Gastroesophageal sphincter (tissue), 4 donors: Measurements from ENCODE around the gene AGPAT3. TPM values are rescaled to one million over a fixed set of nuclear protein-coding genes. Genes with fewer than 3 reads are reported as not detected.

Source experiments
- ATAC-seq: fragments of 150-250 bp; one replicate; pipeline ENCODE4 v1.9.1; 2016; ENCODE audit warnings: mild to moderate bottlenecking, moderate library complexity
- H3K27ac ChIP-seq, 4 donors: fragments of 200-600 bp; sonication (generic) in 3 of 4; 1 replicate in 3 of 4; 2 replicates in 1 of 4; pipeline ENCODE4 v1.5.1; 2016 to 2019
- H3K27me3 ChIP-seq: fragments of 200-600 bp; sonication (generic); one replicate; pipeline ENCODE4 v1.5.1; 2019
- H3K36me3 ChIP-seq, 2 donors: fragments of 200-600 bp; sonication (generic); one replicate each; pipeline ENCODE4 v1.5.1; 2019; ENCODE audit warnings: control low read depth in 1 of 2
- H3K4me1 ChIP-seq, 3 donors: fragments of 200-600 bp; sonication (generic); 1 replicate in 2 of 3; 2 replicates in 1 of 3; pipeline ENCODE4 v1.5.1; 2016 to 2019; ENCODE audit warnings: control low read depth in 2 of 3
- H3K4me3 ChIP-seq, 2 donors: fragments of 200-600 bp; sonication (generic); one replicate each; pipeline ENCODE4 v1.5.1; 2019; ENCODE audit warnings: mild to moderate bottlenecking in 1 of 2, moderate library complexity in 1 of 2
- H3K9me3 ChIP-seq, 3 donors: fragments of 200-600 bp; sonication (generic); one replicate each; pipeline ENCODE4 v1.5.1; 2017 to 2019; ENCODE audit warnings: control low read depth in 2 of 3
- CTCF ChIP-seq, 4 experiments: fragments of 200-600 bp in 2 of 4; fragments of 450-650 bp in 2 of 4; sonication (generic) in 1 of 4; IDR thresholded peaks; one replicate each; pipeline ENCODE4 v1.5.1; 2017 to 2019; ENCODE audit warnings: antibody characterized with exemption in 4 of 4, mild to moderate bottlenecking in 2 of 4, moderate library complexity in 2 of 4
- EP300 ChIP-seq: sonication (generic); formaldehyde crosslinking; IDR thresholded peaks from one replicate; pipeline ENCODE4 v1.6.1; 2017; ENCODE audit warnings: antibody characterized with exemption, mild to moderate bottlenecking
- POLR2A ChIP-seq, 2 donors: fragments of 450-650 bp; IDR thresholded peaks; one replicate each; pipeline ENCODE4 v1.6.1; 2017; ENCODE audit warnings: antibody characterized with exemption in 2 of 2, mild to moderate bottlenecking in 2 of 2, moderate library complexity in 1 of 2
- POLR2AphosphoS5 ChIP-seq: sonication (generic); formaldehyde crosslinking; IDR thresholded peaks from one replicate; pipeline ENCODE4 v1.6.1; 2017; ENCODE audit warnings: antibody characterized with exemption
- WGBS, 2 donors: methylation state at CpG; one replicate each; pipeline ENCODE4 v1.1.5; 2018; ENCODE audit warnings: low coverage in 1 of 2; 5-methylcytosine and 5-hydroxymethylcytosine counted together
- total RNA-seq, 4 donors: library from RNA; depleted of rRNA; stranded (reverse); fragments of >200 nt; gene quantifications; one replicate each; pipeline ENCODE4 v1.1.0, GENCODE V29; 2016

Gene AGPAT3
- total RNA-seq, 4 donors from 2014 or later: 27.1 to 46.9 (median 32.2) TPM

- no peak overlapping the region for H3K4me3 ChIP-seq
- no peaks in the 10 kb centered on the region for H3K9me3 ChIP-seq
- ATAC-seq: no peak
- WGBS, 2 donors: 98 to 100% methylated on average over 1 to 8 of the region's 8 CpGs
- peaks cover 0 to 77% (median 16%) of the 10 kb centered on the region in 3 donors for H3K4me1 ChIP-seq
- no peak for TF ChIP-seq CTCF (IDR thresholded peaks at IDR 0.05)
- TF ChIP-seq POLR2AphosphoS5: no peak
- no peak for TF ChIP-seq POLR2A (IDR thresholded peaks at IDR 0.05)
- TF ChIP-seq EP300: no peak
- H3K36me3 ChIP-seq: peaks cover 0 to 13% of the 10 kb centered on the region in 2 donors
- H3K27ac ChIP-seq: no peak overlapping the region
- no peaks in the 10 kb centered on the region for H3K27me3 ChIP-seq
These were observed 16.9 kb downstream of the AGPAT3 start for GRCh38 chr21:43881935-43882334.

GRCh38 chr21:43882952-43883545 is 18.0 kb downstream of the AGPAT3 start:
- TF ChIP-seq CTCF (IDR thresholded peaks at IDR 0.05) (no peak), POLR2AphosphoS5 (no peak)
- Histone ChIP-seq H3K9me3 (no peaks in the 10 kb centered on the region), H3K4me3 (no peak overlapping the region), H3K36me3 (peaks cover 0 to 12% of the 10 kb centered on the region in 2 donors), H3K27ac (no peak overlapping the region), H3K4me1 (peaks cover 0 to 77% (median 16%) of the 10 kb centered on the region in 3 donors), H3K27me3 (no peaks in the 10 kb centered on the region)
- WGBS, 2 donors: 95 to 100% methylated on average over 4 to 10 of the region's 11 CpGs
- no peak for ATAC-seq

GRCh38 chr21:43884012-43884860 is 19.2 kb downstream of the AGPAT3 start:
- WGBS, 2 donors: 53% methylated on average over 3 of the region's 16 CpGs; no CpG with 5 or more reads in 1 of the 2 donors
- no peak overlapping the region for H3K4me3 ChIP-seq
- peaks cover 0 to 65% (median 16%) of the 10 kb centered on the region in 3 donors for H3K4me1 ChIP-seq
- no peak for TF ChIP-seq EP300
- TF ChIP-seq POLR2A (IDR thresholded peaks at IDR 0.05): no peak
- no peak for TF ChIP-seq CTCF (IDR thresholded peaks at IDR 0.05)
- no peak for TF ChIP-seq POLR2AphosphoS5
- no peak for ATAC-seq
- no peaks in the 10 kb centered on the region for H3K9me3 ChIP-seq
- peak overlapping the region in 2 of 4 donors; percentile 16 to 22 for H3K27ac ChIP-seq
- H3K27me3 ChIP-seq: no peaks in the 10 kb centered on the region
- peaks cover 0 to 4% of the 10 kb centered on the region in 2 donors for H3K36me3 ChIP-seq

- H3K27ac ChIP-seq: peak overlapping the region in 1 of 4 donors; percentile 16
- H3K27me3 ChIP-seq: no peaks in the 10 kb centered on the region
- H3K4me3 ChIP-seq: no peak overlapping the region
- no peaks in the 10 kb centered on the region for H3K9me3 ChIP-seq
- no peak for ATAC-seq
- H3K4me1 ChIP-seq: peaks cover 0 to 58% (median 14%) of the 10 kb centered on the region in 3 donors
- WGBS, 2 donors: 52 to 82% methylated on average over 4 to 9 of the region's 16 CpGs
- TF ChIP-seq POLR2A (IDR thresholded peaks at IDR 0.05) (no peak), POLR2AphosphoS5 (no peak), EP300 (no peak), CTCF (IDR thresholded peaks at IDR 0.05) (no peak)
- H3K36me3 ChIP-seq: peaks cover 0 to 4% of the 10 kb centered on the region in 2 donors
These were observed 19.9 kb downstream of the AGPAT3 start for GRCh38 chr21:43884861-43885417.
